AG04449 (cell line): Measurements from ENCODE around the gene ARHGAP10.

Experiments
- CTCF ChIA-PET: fragments of 350-600 bp; formaldehyde crosslinking; extraction: SDS; loops from one replicate; lab custom pipeline; 2021; ENCODE audit warnings: antibody characterized with exemption; lab: Yijun Ruan, JAX
- POLR2A ChIA-PET: fragments of 400-600, 350-600 bp; formaldehyde crosslinking; extraction: SDS; loops from one replicate; lab custom pipeline; 2020; ENCODE audit warnings: antibody characterized with exemption, inconsistent platforms; lab: Yijun Ruan, JAX
- DNase-seq: peaks from one replicate; pipeline ENCODE4 v3.0.0-alpha.2; 2010; ENCODE audit warnings: low read depth, low spot score
- H3K4me3 ChIP-seq: 2 replicates; pipeline ENCODE4 v1.5.1; 2011; ENCODE audit warnings: low read depth, mild to moderate bottlenecking, control low read depth, low read length
- CTCF ChIP-seq: IDR thresholded peaks from one replicate; pipeline ENCODE4 v1.5.1; 2011; ENCODE audit warnings: mild to moderate bottlenecking, moderate library complexity, low read length, control low read depth, inconsistent platforms; ENCODE audit not compliant: insufficient read depth; ENCODE audit errors: missing control alignments

ARHGAP10 gene

GRCh38 chr4:147735413-147736301 lies 3.8 kb downstream of the ARHGAP10 start:
- ChIA-PET POLR2A (no interaction called here), CTCF (no interaction called here)
- DNase-seq, result no peak
- H3K4me3 ChIP-seq, result no peak overlapping the region
- TF ChIP-seq CTCF, result no peak

- DNase-seq, result peak; percentile 56
- no peak for TF ChIP-seq CTCF
- CTCF ChIA-PET, result no interaction called here
- no peak overlapping the region for H3K4me3 ChIP-seq
- POLR2A ChIA-PET, result no interaction called here
Observed at GRCh38 chr4:147736458-147736857, 4.6 kb downstream of the ARHGAP10 start.

- POLR2A ChIA-PET, result interaction anchor here (0.8 kb wide), 1 partner anchor 35 kb away, joined by 3 read pairs; no protein-coding TSS in a partner anchor
- CTCF ChIA-PET, result interaction anchor here (1.6 to 3.4 kb wide), 2 partner anchors 43 to 129 kb away, joined by 3 to 20 read pairs; no protein-coding TSS in a partner anchor
- no peak overlapping the region for H3K4me3 ChIP-seq
- TF ChIP-seq CTCF, result no peak
- DNase-seq, result no peak
Observed at GRCh38 chr4:147737623-147738022, 5.7 kb downstream of the ARHGAP10 start.

GRCh38 chr4:147739239-147739823 lies 7.4 kb downstream of the ARHGAP10 start:
- DNase-seq, result no peak
- ChIA-PET POLR2A (interaction anchor here (0.8 kb wide), 1 partner anchor 15 kb away, joined by 3 read pairs; no protein-coding TSS in a partner anchor), CTCF (interaction anchor here (1.2 to 3.4 kb wide), 2 partner anchors 31 to 128 kb away, joined by 4 to 20 read pairs; no protein-coding TSS in a partner anchor)
- H3K4me3 ChIP-seq, result no peak overlapping the region
- no peak for TF ChIP-seq CTCF

GRCh38 chr4:147740176-147740575 lies 8.3 kb downstream of the ARHGAP10 start:
- H3K4me3 ChIP-seq, result no peak overlapping the region
- ChIA-PET POLR2A (no interaction called here), CTCF (interaction anchor here (0.9 to 3.4 kb wide), 3 partner anchors 8 to 127 kb away, joined by 3 to 20 read pairs (median 9); partner anchors contain the start of gene ARHGAP10)
- TF ChIP-seq CTCF, result no peak
- DNase-seq, result no peak
